Measurements from ENCODE around the gene UQCC3. TPM values are rescaled to one million over a fixed set of nuclear protein-coding genes. Genes with fewer than 3 reads are reported as not detected.

The UQCC3 gene
- total and polyA plus RNA-seq, 10 of the 15 experiments (the other 5 are each of a cell fraction or from before 2014, with no cell fraction given) = 1.3 to 20.5 (median 8.2) TPM

DNA sequence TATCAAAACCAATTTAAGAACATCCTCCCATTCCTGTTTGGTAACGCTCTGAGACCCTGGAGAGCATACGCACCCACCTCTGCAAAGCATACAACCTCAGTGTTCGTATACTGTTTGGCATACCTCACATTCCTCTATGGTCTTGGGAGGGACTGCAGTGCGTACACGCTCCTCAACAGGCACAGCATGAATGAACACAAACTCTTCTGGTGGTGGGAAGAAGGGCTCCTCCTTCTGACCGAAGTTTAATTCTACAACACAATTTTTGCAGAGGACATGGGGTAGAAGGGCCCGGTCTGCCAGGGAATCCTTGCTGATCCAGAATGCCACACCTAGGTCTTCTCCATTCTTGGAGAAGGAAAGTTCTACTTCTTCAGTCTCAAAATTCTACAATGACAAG, 50.5 kb downstream of the UQCC3 start:
- TF ChIP-seq NFIC (IDR thresholded peaks at IDR 0.05; ENCODE audit: low read depth, low read length) (no peak), POLR2AphosphoS5 (IDR thresholded peaks at IDR 0.05; ENCODE audit: low read length) (0 out of 2 replicates have a peak, but pooled peaks have one; percentile 23), ASH2L (IDR thresholded peaks at IDR 0.05; ENCODE audit: borderline replicate concordance, low read depth) (no peak)
- Histone ChIP-seq H4K20me1 (ENCODE audit: control insufficient read depth, insufficient read depth) (peaks cover 11% of the 10 kb centered on the region), H3K9ac (ENCODE audit: control insufficient read depth, insufficient read depth, low read length) (no peak overlapping the region), H3K4me1 (ENCODE audit: control insufficient read depth, insufficient read depth, low read length) (no peaks in the 10 kb centered on the region; the same call in 1 of the 2 replicates), H3K36me3 (ENCODE audit: control insufficient read depth in 2 of 2, insufficient read depth in 2 of 2, low read length in 1 of 2) (peaks cover 15 to 68% of the 10 kb centered on the region in 2 experiments), H3K27ac (ENCODE audit: control insufficient read depth, insufficient read depth) (no peak overlapping the region), H3K27me3 (replicated peaks in 1 of 2; ENCODE audit: control insufficient read depth in 2 of 2, insufficient read depth in 2 of 2, low read length in 1 of 2) (no peaks in the 10 kb centered on the region), H2AFZ (ENCODE audit: control insufficient read depth, low read depth, low read length) (no peak overlapping the region), H3K4me2 (ENCODE audit: control insufficient read depth, insufficient read depth) (no peak overlapping the region), H3K79me2 (ENCODE audit: control insufficient read depth, insufficient read depth, low read length) (peaks cover 59% of the 10 kb centered on the region), H3K9me3 (replicated peaks; ENCODE audit: control insufficient read depth, insufficient read depth, low read length) (no peaks in the 10 kb centered on the region), H3K4me3 (no peak overlapping the region)
- RAD21 ChIA-PET (ENCODE audit: unreplicated experiment) = no interaction called here
- SMC1A ChIA-PET (ENCODE audit: uncharacterized antibody, unreplicated experiment) = no interaction called here
- DNase-seq (ENCODE audit: low read depth, low spot score) = no peak
- in situ Hi-C loops (cut with MboI) (no loop called here), intact Hi-C loops (cut with micrococcal nuclease; ENCODE audit: unreplicated experiment) (no loop called here)
- WGBS (ENCODE audit: insufficient coverage, insufficient replicate concordance, low lambda C conversion rate, missing lambda C conversion rate) = 91% methylated on average over 7 of the region's 7 CpGs
- POLR2A ChIA-PET = no interaction called here
- BruUV-seq (replicated peaks) = TSS peak; percentile 58
- ATAC-seq = no peak
- CTCF ChIA-PET = interaction anchor here (1.3 to 2.1 kb wide), 2 partner anchors 13 to 64 kb away, joined by 3 to 6 read pairs; no protein-coding TSS in a partner anchor
- FAIRE-seq = no peak

Small RNAs within 50 kb of the gene (small RNA-seq; reads per million reads assigned to genes)
- gene SNORA57 = not detected

Other genes with a start within 250 kb of the UQCC3 start
Only the 7 nearest of the 29 such genes appear.
- gene GANAB, start 25.1 kb upstream of the UQCC3 start, total RNA-seq (2014; rRNA removed) = 95.9 and 98.9 TPM in 2 replicates
- 73.2 and 76.7 TPM in 2 replicates for gene GANAB, start 25.1 kb upstream of the UQCC3 start, total RNA-seq (2014; rRNA removed; fragmentation: Illumina TruSeq; extraction: Trizol)
- gene GANAB, start 25.1 kb upstream of the UQCC3 start, total RNA-seq (2021) = 161 and 175 TPM in 2 replicates
- gene GANAB, start 25.1 kb upstream of the UQCC3 start, polyA plus RNA-seq (2011; rRNA removed) = 93.6 and 153 TPM in 2 replicates
- gene GANAB, start 25.1 kb upstream of the UQCC3 start, polyA plus RNA-seq (2014; fragmentation: Illumina TruSeq; extraction: Trizol) = 134 and 140 TPM in 2 replicates
- gene GANAB, start 25.1 kb upstream of the UQCC3 start, polyA plus RNA-seq (2014; fragmentation: Nextera tagmentation; extraction: Ambion mirVana) = 1 to 10 TPM; 4.5 to 6.4 TPM
- 103 and 117 TPM in 2 replicates for gene GANAB, start 25.1 kb upstream of the UQCC3 start, polyA plus RNA-seq (2014; rRNA removed)
- 100 to 1,000 TPM; 102 to 107 TPM for gene GANAB, start 25.1 kb upstream of the UQCC3 start, polyA plus RNA-seq (2016; fragmentation: Nextera tagmentation; extraction: Ambion mirVana)
- 17.3 and 19.7 TPM in 2 replicates for gene INTS5, start 18.4 kb upstream of the UQCC3 start, total RNA-seq (2014; rRNA removed)
- 6.4 and 7.6 TPM in 2 replicates for gene INTS5, start 18.4 kb upstream of the UQCC3 start, total RNA-seq (2014; rRNA removed; fragmentation: Illumina TruSeq; extraction: Trizol)
- 31.8 and 35.1 TPM in 2 replicates for gene INTS5, start 18.4 kb upstream of the UQCC3 start, total RNA-seq (2021)
- gene INTS5, start 18.4 kb upstream of the UQCC3 start, polyA plus RNA-seq (2011; rRNA removed) = 2.5 and 7.9 TPM in 2 replicates
- gene INTS5, start 18.4 kb upstream of the UQCC3 start, polyA plus RNA-seq (2014; fragmentation: Illumina TruSeq; extraction: Trizol) = 4.7 and 11.8 TPM in 2 replicates
- 1 to 10 TPM in 1 of 2 experiments, under 1 TPM in 1; 0.34 to 1.4 TPM for gene INTS5, start 18.4 kb upstream of the UQCC3 start, polyA plus RNA-seq (2014; fragmentation: Nextera tagmentation; extraction: Ambion mirVana)
- gene INTS5, start 18.4 kb upstream of the UQCC3 start, polyA plus RNA-seq (2014; rRNA removed) = 15.7 and 17.2 TPM in 2 replicates
- gene INTS5, start 18.4 kb upstream of the UQCC3 start, polyA plus RNA-seq (2016; fragmentation: Nextera tagmentation; extraction: Ambion mirVana) = 10 to 100 TPM; 30.2 to 35.1 TPM
- gene C11orf98, start 6.5 kb upstream of the UQCC3 start, total RNA-seq (2014; rRNA removed) = 158 and 162 TPM in 2 replicates
- gene C11orf98, start 6.5 kb upstream of the UQCC3 start, total RNA-seq (2014; rRNA removed; fragmentation: Illumina TruSeq; extraction: Trizol) = 148 and 162 TPM in 2 replicates
- gene C11orf98, start 6.5 kb upstream of the UQCC3 start, total RNA-seq (2021) = 94.4 and 97.1 TPM in 2 replicates
- gene C11orf98, start 6.5 kb upstream of the UQCC3 start, polyA plus RNA-seq (2011; rRNA removed) = 56.0 and 62.5 TPM in 2 replicates
- gene C11orf98, start 6.5 kb upstream of the UQCC3 start, polyA plus RNA-seq (2014; fragmentation: Illumina TruSeq; extraction: Trizol) = 113 and 184 TPM in 2 replicates
- 100 to 1,000 TPM; 134 to 199 TPM for gene C11orf98, start 6.5 kb upstream of the UQCC3 start, polyA plus RNA-seq (2014; fragmentation: Nextera tagmentation; extraction: Ambion mirVana)
- 151 and 197 TPM in 2 replicates for gene C11orf98, start 6.5 kb upstream of the UQCC3 start, polyA plus RNA-seq (2014; rRNA removed)
- 100 to 1,000 TPM; 266 to 270 TPM for gene C11orf98, start 6.5 kb upstream of the UQCC3 start, polyA plus RNA-seq (2016; fragmentation: Nextera tagmentation; extraction: Ambion mirVana)
- gene CSKMT, start 6.4 kb upstream of the UQCC3 start, total RNA-seq (2014; rRNA removed) = 20.3 and 27.5 TPM in 2 replicates
- gene CSKMT, start 6.4 kb upstream of the UQCC3 start, total RNA-seq (2014; rRNA removed; fragmentation: Illumina TruSeq; extraction: Trizol) = 197 and 213 TPM in 2 replicates
- 56.8 and 61.3 TPM in 2 replicates for gene CSKMT, start 6.4 kb upstream of the UQCC3 start, total RNA-seq (2021)
- gene CSKMT, start 6.4 kb upstream of the UQCC3 start, polyA plus RNA-seq (2011; rRNA removed) = 2.8 and 7.0 TPM in 2 replicates
- gene CSKMT, start 6.4 kb upstream of the UQCC3 start, polyA plus RNA-seq (2014; fragmentation: Illumina TruSeq; extraction: Trizol) = 2.9 and 8.6 TPM in 2 replicates
- gene CSKMT, start 6.4 kb upstream of the UQCC3 start, polyA plus RNA-seq (2014; fragmentation: Nextera tagmentation; extraction: Ambion mirVana) = 10 to 100 TPM; 17.0 to 20.4 TPM
- 22.8 and 28.0 TPM in 2 replicates for gene CSKMT, start 6.4 kb upstream of the UQCC3 start, polyA plus RNA-seq (2014; rRNA removed)
- 10 to 100 TPM; 18.3 to 23.6 TPM for gene CSKMT, start 6.4 kb upstream of the UQCC3 start, polyA plus RNA-seq (2016; fragmentation: Nextera tagmentation; extraction: Ambion mirVana)
- gene LBHD1, start 594 bp downstream of the UQCC3 start, total RNA-seq (2014; rRNA removed) = 8.1 and 9.4 TPM in 2 replicates
- 7.6 and 8.7 TPM in 2 replicates for gene LBHD1, start 594 bp downstream of the UQCC3 start, total RNA-seq (2014; rRNA removed; fragmentation: Illumina TruSeq; extraction: Trizol)
- gene LBHD1, start 594 bp downstream of the UQCC3 start, total RNA-seq (2021) = 12.0 and 12.6 TPM in 2 replicates
- 6.0 and 6.2 TPM in 2 replicates for gene LBHD1, start 594 bp downstream of the UQCC3 start, polyA plus RNA-seq (2011; rRNA removed)
- 7.2 and 8.7 TPM in 2 replicates for gene LBHD1, start 594 bp downstream of the UQCC3 start, polyA plus RNA-seq (2014; fragmentation: Illumina TruSeq; extraction: Trizol)
- 1 to 10 TPM in 1 of 2 experiments, under 1 TPM in 1; 0.79 to 2.4 TPM for gene LBHD1, start 594 bp downstream of the UQCC3 start, polyA plus RNA-seq (2014; fragmentation: Nextera tagmentation; extraction: Ambion mirVana)
- gene LBHD1, start 594 bp downstream of the UQCC3 start, polyA plus RNA-seq (2014; rRNA removed) = 11.0 and 12.0 TPM in 2 replicates
- gene LBHD1, start 594 bp downstream of the UQCC3 start, polyA plus RNA-seq (2016; fragmentation: Nextera tagmentation; extraction: Ambion mirVana) = 1 to 10 TPM; 5.8 to 7.6 TPM
- gene UBXN1, start 7.4 kb downstream of the UQCC3 start, total RNA-seq (2014; rRNA removed) = 119 and 120 TPM in 2 replicates
- 93.7 and 105 TPM in 2 replicates for gene UBXN1, start 7.4 kb downstream of the UQCC3 start, total RNA-seq (2014; rRNA removed; fragmentation: Illumina TruSeq; extraction: Trizol)
- gene UBXN1, start 7.4 kb downstream of the UQCC3 start, total RNA-seq (2021) = 122 and 127 TPM in 2 replicates
- 49.2 and 70.8 TPM in 2 replicates for gene UBXN1, start 7.4 kb downstream of the UQCC3 start, polyA plus RNA-seq (2011; rRNA removed)
- 52.0 and 117 TPM in 2 replicates for gene UBXN1, start 7.4 kb downstream of the UQCC3 start, polyA plus RNA-seq (2014; fragmentation: Illumina TruSeq; extraction: Trizol)
- gene UBXN1, start 7.4 kb downstream of the UQCC3 start, polyA plus RNA-seq (2014; fragmentation: Nextera tagmentation; extraction: Ambion mirVana) = 10 to 100 TPM in 1 of 2 experiments, 1 to 10 TPM in 1; 7.0 to 20.7 TPM
- gene UBXN1, start 7.4 kb downstream of the UQCC3 start, polyA plus RNA-seq (2014; rRNA removed) = 162 and 173 TPM in 2 replicates
- 100 to 1,000 TPM; 101 to 108 TPM for gene UBXN1, start 7.4 kb downstream of the UQCC3 start, polyA plus RNA-seq (2016; fragmentation: Nextera tagmentation; extraction: Ambion mirVana)
- 0.05 and 0.06 TPM in 2 replicates for gene LRRN4CL, start 17.9 kb downstream of the UQCC3 start, total RNA-seq (2014; rRNA removed)
- not detected in 2 replicates for gene LRRN4CL, start 17.9 kb downstream of the UQCC3 start, total RNA-seq (2014; rRNA removed; fragmentation: Illumina TruSeq; extraction: Trizol)
- not detected in 2 replicates for gene LRRN4CL, start 17.9 kb downstream of the UQCC3 start, total RNA-seq (2021)
- not detected in 2 replicates for gene LRRN4CL, start 17.9 kb downstream of the UQCC3 start, polyA plus RNA-seq (2011; rRNA removed)
- 0.01 TPM in 1 of 2 replicates, not detected in the other for gene LRRN4CL, start 17.9 kb downstream of the UQCC3 start, polyA plus RNA-seq (2014; fragmentation: Illumina TruSeq; extraction: Trizol)
- not detected for gene LRRN4CL, start 17.9 kb downstream of the UQCC3 start, polyA plus RNA-seq (2014; fragmentation: Nextera tagmentation; extraction: Ambion mirVana)
- gene LRRN4CL, start 17.9 kb downstream of the UQCC3 start, polyA plus RNA-seq (2014; rRNA removed) = not detected in 2 replicates
- not detected for gene LRRN4CL, start 17.9 kb downstream of the UQCC3 start, polyA plus RNA-seq (2016; fragmentation: Nextera tagmentation; extraction: Ambion mirVana)